DMS153 (cell line): ENCODE results near the gene FOXQ1.

Source experiments
- DNase-seq: peaks from one replicate; lab custom pipeline; 2025; lab: John Stamatoyannopoulos, UW

Gene FOXQ1

GRCh38 chr6:1311400-1312202 lies at the start of gene FOXQ1:
TSS of gene FOXQ1 (plus strand) at chr6:1312098. CDS start at chr6:1312705, 607 bp downstream.
- no peak for DNase-seq

- DNase-seq = no peak
Observed at GRCh38 chr6:1262704-1263038, 49.2 kb upstream of the FOXQ1 start.

GRCh38 chr6:1263039-1263849 lies 48.7 kb upstream of the FOXQ1 start:
- DNase-seq = no peak

- DNase-seq = no peak
Observed at GRCh38 chr6:1263850-1264377, 48.0 kb upstream of the FOXQ1 start.

GRCh38 chr6:1264619-1265445 lies 47.1 kb upstream of the FOXQ1 start:
- no peak for DNase-seq

GRCh38 chr6:1266686-1267056 lies 45.2 kb upstream of the FOXQ1 start:
- no peak for DNase-seq

- no peak for DNase-seq
Observed at GRCh38 chr6:1267057-1267732, 44.7 kb upstream of the FOXQ1 start.

GRCh38 chr6:1267790-1268762 lies 43.8 kb upstream of the FOXQ1 start:
- no peak for DNase-seq

GRCh38 chr6:1271071-1271763 lies 40.7 kb upstream of the FOXQ1 start:
- DNase-seq = no peak

- no peak for DNase-seq
Observed at GRCh38 chr6:1278061-1278720, 33.7 kb upstream of the FOXQ1 start.

GRCh38 chr6:1279065-1279464 lies 32.8 kb upstream of the FOXQ1 start:
- DNase-seq = no peak

GRCh38 chr6:1280666-1281300 lies 31.1 kb upstream of the FOXQ1 start:
- DNase-seq = no peak

GRCh38 chr6:1281746-1282145 lies 30.2 kb upstream of the FOXQ1 start:
- DNase-seq = no peak

- no peak for DNase-seq
Observed at GRCh38 chr6:1283501-1283900, 28.4 kb upstream of the FOXQ1 start.

- DNase-seq = no peak
Observed at GRCh38 chr6:1285556-1285955, 26.3 kb upstream of the FOXQ1 start.

- no peak for DNase-seq
Observed at GRCh38 chr6:1285956-1286355, 25.9 kb upstream of the FOXQ1 start.

- no peak for DNase-seq
Observed at GRCh38 chr6:1287103-1287591, 24.8 kb upstream of the FOXQ1 start.

GRCh38 chr6:1290086-1290485 lies 21.8 kb upstream of the FOXQ1 start:
- no peak for DNase-seq

- DNase-seq = no peak
Observed at GRCh38 chr6:1290805-1291204, 21.1 kb upstream of the FOXQ1 start.
